HEK293 (cell line): Measurements from ENCODE around the gene ANKRD6.

Experiments used
- AEBP2 ChIP-seq: fragments of 450-650 bp; formaldehyde crosslinking; IDR thresholded peaks from 2 replicates; pipeline ENCODE4 v1.5.1; 2016; ENCODE audit warnings: missing biosample characterization, missing genetic modification characterization, borderline replicate concordance
- PRDM6 ChIP-seq: fragments of 450-650 bp; formaldehyde crosslinking; IDR thresholded peaks from 2 replicates; pipeline ENCODE4 v1.5.1; 2017; ENCODE audit warnings: missing biosample characterization, missing genetic modification characterization
- SCRT2 ChIP-seq: fragments of 450-650 bp; formaldehyde crosslinking; IDR thresholded peaks from 2 replicates; pipeline ENCODE4 v1.5.1; 2016; ENCODE audit warnings: missing biosample characterization, missing genetic modification characterization
- SP3 ChIP-seq: fragments of 450-650 bp; formaldehyde crosslinking; IDR thresholded peaks from 2 replicates; pipeline ENCODE4 v1.5.1; 2016; ENCODE audit warnings: missing biosample characterization, missing genetic modification characterization
- ZNF112 ChIP-seq: fragments of 450-650 bp; formaldehyde crosslinking; IDR thresholded peaks from 2 replicates; pipeline ENCODE4 v1.5.0; 2017; ENCODE audit warnings: missing biosample characterization, missing genetic modification characterization
- ZNF133 ChIP-seq: fragments of 450-650 bp; formaldehyde crosslinking; IDR thresholded peaks from 2 replicates; pipeline ENCODE4 v1.5.1; 2016; ENCODE audit warnings: missing biosample characterization, missing genetic modification characterization
- ZNF155 ChIP-seq: fragments of 450-650 bp; formaldehyde crosslinking; IDR thresholded peaks from 2 replicates; pipeline ENCODE4 v1.5.1; 2016; ENCODE audit warnings: missing biosample characterization, missing genetic modification characterization
- ZNF18 ChIP-seq: fragments of 450-650 bp; formaldehyde crosslinking; IDR thresholded peaks from 2 replicates; pipeline ENCODE4 v1.5.1; 2016; ENCODE audit warnings: missing biosample characterization, missing genetic modification characterization
- ZNF266 ChIP-seq: fragments of 450-650 bp; formaldehyde crosslinking; IDR thresholded peaks from 2 replicates; pipeline ENCODE4 v1.5.1; 2016; ENCODE audit warnings: missing biosample characterization, missing genetic modification characterization, low read depth
- ZNF302 ChIP-seq: fragments of 450-650 bp; formaldehyde crosslinking; IDR thresholded peaks from 2 replicates; pipeline ENCODE4 v1.5.1; 2016; ENCODE audit warnings: missing biosample characterization, missing genetic modification characterization, low read depth
- ZNF48 ChIP-seq: fragments of 450-650 bp; formaldehyde crosslinking; IDR thresholded peaks from 2 replicates; pipeline ENCODE4 v1.5.1; 2016; ENCODE audit warnings: missing biosample characterization, missing genetic modification characterization
- ZNF548 ChIP-seq: fragments of 450-650 bp; formaldehyde crosslinking; IDR thresholded peaks from 2 replicates; pipeline ENCODE4 v1.5.1; 2016; ENCODE audit warnings: missing biosample characterization, missing genetic modification characterization
- ZNF558 ChIP-seq: fragments of 450-650 bp; formaldehyde crosslinking; IDR thresholded peaks from 2 replicates; pipeline ENCODE4 v1.5.1; 2016; ENCODE audit warnings: missing biosample characterization, missing genetic modification characterization
- ZNF670 ChIP-seq: fragments of 450-650 bp; formaldehyde crosslinking; IDR thresholded peaks from 2 replicates; pipeline ENCODE4 v1.5.1; 2016; ENCODE audit warnings: missing biosample characterization, missing genetic modification characterization, low read depth
- ZNF777 ChIP-seq: fragments of 450-650 bp; formaldehyde crosslinking; IDR thresholded peaks from 2 replicates; pipeline ENCODE4 v1.5.1; 2017; ENCODE audit warnings: missing biosample characterization, missing genetic modification characterization, borderline replicate concordance
- ZNF792 ChIP-seq: fragments of 450-650 bp; formaldehyde crosslinking; IDR thresholded peaks from 2 replicates; pipeline ENCODE4 v1.5.1; 2016; ENCODE audit warnings: missing biosample characterization, missing genetic modification characterization
- ZSCAN16 ChIP-seq: fragments of 450-650 bp; formaldehyde crosslinking; IDR thresholded peaks from 2 replicates; pipeline ENCODE4 v1.5.1; 2016; ENCODE audit warnings: missing biosample characterization, missing genetic modification characterization
- ZSCAN23 ChIP-seq: fragments of 450-650 bp; formaldehyde crosslinking; IDR thresholded peaks from 2 replicates; pipeline ENCODE4 v1.5.1; 2016; ENCODE audit warnings: missing biosample characterization, missing genetic modification characterization
- ZSCAN30 ChIP-seq: fragments of 450-650 bp; IDR thresholded peaks from 2 replicates; pipeline ENCODE4 v1.5.1; 2018; ENCODE audit warnings: missing biosample characterization, mild to moderate bottlenecking, missing genetic modification characterization, moderate library complexity
- ZSCAN4 ChIP-seq: fragments of 450-650 bp; formaldehyde crosslinking; IDR thresholded peaks from 2 replicates; pipeline ENCODE4 v1.5.1; 2017; ENCODE audit warnings: missing biosample characterization, missing genetic modification characterization
- TF ChIP-seq, protein P1 (sequence below): fragments of 450-650 bp; IDR thresholded peaks from 2 replicates; pipeline ENCODE4 v1.5.1; 2018; ENCODE audit warnings: missing biosample characterization, mild to moderate bottlenecking, missing genetic modification characterization

The ANKRD6 gene

GRCh38 chr6:89433252-89434149 lies 549 bp downstream of the ANKRD6 start (continued):
- TF ChIP-seq ZSCAN30 (tag by site-specific recombination): no peak; the same call in 1 of the 2 replicates
- no peak for TF ChIP-seq AEBP2
- TF ChIP-seq ZNF777: peak; percentile 55; the same call in 1 of the 2 replicates
- no peak for TF ChIP-seq ZSCAN4 (tag by site-specific recombination)
- TF ChIP-seq ZSCAN16 (tag by site-specific recombination): no peak
- no peak for TF ChIP-seq ZNF266 (tag by site-specific recombination)
- TF ChIP-seq ZSCAN23 (tag by site-specific recombination): no peak
- peak; percentile 37; the same call in 1 of the 2 replicates for TF ChIP-seq SP3
- TF ChIP-seq ZNF48 (tag by site-specific recombination): no peak
- TF ChIP-seq ZNF792 (tag by site-specific recombination): no peak
- TF ChIP-seq ZNF155 (tag by site-specific recombination): no peak
- no peak for TF ChIP-seq ZNF548 (tag by site-specific recombination)
- TF ChIP-seq ZNF18 (tag by site-specific recombination): no peak
- TF ChIP-seq ZNF133: no peak
- TF ChIP-seq ZNF112 (tag by site-specific recombination): no peak
- TF ChIP-seq ZNF670 (tag by site-specific recombination): no peak
- TF ChIP-seq, protein P1, sequence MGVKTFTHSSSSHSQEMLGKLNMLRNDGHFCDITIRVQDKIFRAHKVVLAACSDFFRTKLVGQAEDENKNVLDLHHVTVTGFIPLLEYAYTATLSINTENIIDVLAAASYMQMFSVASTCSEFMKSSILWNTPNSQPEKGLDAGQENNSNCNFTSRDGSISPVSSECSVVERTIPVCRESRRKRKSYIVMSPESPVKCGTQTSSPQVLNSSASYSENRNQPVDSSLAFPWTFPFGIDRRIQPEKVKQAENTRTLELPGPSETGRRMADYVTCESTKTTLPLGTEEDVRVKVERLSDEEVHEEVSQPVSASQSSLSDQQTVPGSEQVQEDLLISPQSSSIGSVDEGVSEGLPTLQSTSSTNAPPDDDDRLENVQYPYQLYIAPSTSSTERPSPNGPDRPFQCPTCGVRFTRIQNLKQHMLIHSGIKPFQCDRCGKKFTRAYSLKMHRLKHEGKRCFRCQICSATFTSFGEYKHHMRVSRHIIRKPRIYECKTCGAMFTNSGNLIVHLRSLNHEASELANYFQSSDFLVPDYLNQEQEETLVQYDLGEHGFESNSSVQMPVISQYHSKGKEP (tag by site-specific recombination): no peak
- no peak for TF ChIP-seq ZNF558 (tag by site-specific recombination)
- no peak for TF ChIP-seq PRDM6 (tag by site-specific recombination)
- TF ChIP-seq ZNF302 (tag by site-specific recombination): no peak
- TF ChIP-seq SCRT2 (tag by site-specific recombination): no peak
- TF ChIP-seq, all 188 proteins: peak for 35
